Ishikawa (cell line): Measurements from ENCODE around the gene USHBP1.

Experiments
- CEBPB ChIP-seq: IDR thresholded peaks from 2 replicates; pipeline ENCODE4 v1.6.1; 2012
- EGR1 ChIP-seq: IDR thresholded peaks from 2 replicates; pipeline ENCODE4 v1.6.1; 2012
- EP300 ChIP-seq: IDR thresholded peaks from 2 replicates; pipeline ENCODE4 v1.6.1; 2012; ENCODE audit warnings: borderline replicate concordance
- FOXM1 ChIP-seq: IDR thresholded peaks from 2 replicates; pipeline ENCODE4 v1.6.1; 2012; ENCODE audit warnings: low read depth, borderline replicate concordance
- RAD21 ChIP-seq: IDR thresholded peaks from 2 replicates; pipeline ENCODE4 v1.6.1; 2012; ENCODE audit warnings: low read depth
- REST ChIP-seq: IDR thresholded peaks from 2 replicates; pipeline ENCODE4 v1.6.1; 2012; ENCODE audit warnings: low read depth, mild to moderate bottlenecking
- TAF1 ChIP-seq: IDR thresholded peaks from 2 replicates; pipeline ENCODE4 v1.6.1; 2012; ENCODE audit warnings: low read depth, mild to moderate bottlenecking
- TEAD4 ChIP-seq: IDR thresholded peaks from 2 replicates; pipeline ENCODE4 v1.6.1; 2012
- YY1 ChIP-seq: IDR thresholded peaks from 2 replicates; pipeline ENCODE4 v1.6.1; 2012; ENCODE audit warnings: low read depth
- ZBTB7A ChIP-seq: IDR thresholded peaks from 2 replicates; pipeline ENCODE4 v1.6.1; 2012; ENCODE audit warnings: low read depth
- TF ChIP-seq, protein P1 (sequence below): IDR thresholded peaks from 2 replicates; pipeline ENCODE4 v1.6.1; 2012

GRCh38 chr19:17211547-17212446, 52.7 kb downstream of the USHBP1 start:
- TF ChIP-seq TAF1 (no peak), EP300 (no peak), YY1 (no peak), FOXM1 (no peak), REST (no peak), CEBPB (no peak), TEAD4 (no peak), RAD21 (no peak), ZBTB7A (no peak), EGR1 (no peak)
- TF ChIP-seq, protein P1, sequence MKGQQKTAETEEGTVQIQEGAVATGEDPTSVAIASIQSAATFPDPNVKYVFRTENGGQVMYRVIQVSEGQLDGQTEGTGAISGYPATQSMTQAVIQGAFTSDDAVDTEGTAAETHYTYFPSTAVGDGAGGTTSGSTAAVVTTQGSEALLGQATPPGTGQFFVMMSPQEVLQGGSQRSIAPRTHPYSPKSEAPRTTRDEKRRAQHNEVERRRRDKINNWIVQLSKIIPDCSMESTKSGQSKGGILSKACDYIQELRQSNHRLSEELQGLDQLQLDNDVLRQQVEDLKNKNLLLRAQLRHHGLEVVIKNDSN = no peak
